Lung (tissue), 12 donors: ENCODE data around the gene SLC43A3. TPM values are rescaled to one million over a fixed set of nuclear protein-coding genes. Genes with fewer than 3 reads are reported as not detected.

ENCODE experiments used
- ATAC-seq: fragments of 200-7000 bp; cut with Tn5 transposase; one replicate; pipeline ENCODE4 v1.9.1; 2020; ENCODE audit warnings: moderate number of reproducible peaks; ENCODE audit not compliant: insufficient read depth, low FRiP score
- DNase-seq, 3 donors: peaks; one replicate each; pipeline ENCODE4 v3.0.0-alpha.2; 2013 to 2017
- H3K27ac ChIP-seq, 2 donors: one replicate each; pipeline ENCODE4 v1.5.1; 2013; ENCODE audit warnings: mild to moderate bottlenecking in 2 of 2, moderate library complexity in 2 of 2, control low read depth in 1 of 2, inconsistent platforms in 1 of 2, low read depth in 1 of 2, low read length in 1 of 2
- H3K27me3 ChIP-seq, 3 donors: one replicate each; pipeline ENCODE4 v1.5.1; 2013; ENCODE audit warnings: low read length in 2 of 3; ENCODE audit not compliant: control insufficient read depth in 3 of 3, insufficient read depth in 3 of 3
- H3K36me3 ChIP-seq, 4 donors: one replicate each; pipeline ENCODE4 v1.5.1; 2013; ENCODE audit warnings: low read length in 4 of 4, mild to moderate bottlenecking in 1 of 4, moderate library complexity in 1 of 4; ENCODE audit not compliant: control insufficient read depth in 4 of 4, insufficient read depth in 4 of 4
- H3K4me1 ChIP-seq, 5 donors: one replicate each; pipeline ENCODE4 v1.5.1; 2013; ENCODE audit warnings: low read length in 5 of 5, mild to moderate bottlenecking in 2 of 5, moderate library complexity in 1 of 5; ENCODE audit not compliant: control insufficient read depth in 5 of 5, insufficient read depth in 5 of 5
- H3K4me3 ChIP-seq: one replicate; pipeline ENCODE4 v1.5.1; 2013; ENCODE audit warnings: mild to moderate bottlenecking, control low read depth, moderate library complexity
- H3K9ac ChIP-seq, 2 donors: one replicate each; pipeline ENCODE4 v1.5.1; 2013; ENCODE audit warnings: low read length in 2 of 2, control low read depth in 1 of 2; ENCODE audit not compliant: insufficient read depth in 1 of 2
- H3K9me3 ChIP-seq, 4 donors: one replicate each; pipeline ENCODE4 v1.5.1; 2013; ENCODE audit warnings: low read length in 3 of 4, mild to moderate bottlenecking in 1 of 4, moderate library complexity in 1 of 4; ENCODE audit not compliant: control insufficient read depth in 4 of 4, insufficient read depth in 3 of 4
- WGBS, 2 donors: extraction: QIAGEN DNeasy Blood & Tissue Kit; methylation state at CpG; one replicate each; pipeline ENCODE4 v1.1.7; 2013; 5-methylcytosine and 5-hydroxymethylcytosine counted together
- polyA plus RNA-seq, 2 donors: library from polyadenylated mRNA; stranded (reverse); fragments of 200-250 nt; gene quantifications; one replicate each; pipeline ENCODE4 v1.2.1, GENCODE V29; 2013
- total RNA-seq, 2 donors: library from RNA; depleted of rRNA in 1 of 2; stranded (reverse); fragments of >200 nt in 1 of 2; gene quantifications; one replicate each; pipeline ENCODE4 v1.2.1, GENCODE V29; 2014 to 2021
- TF ChIP-seq, protein P1 (sequence below): IDR thresholded peaks from 2 replicates; pipeline ENCODE4 v1.5.1; 2012; ENCODE audit warnings: mild to moderate bottlenecking; ENCODE audit errors: control extremely low read depth, extremely low read depth
- donor health status: control.
- donor health status: control.
- donor health status: Bipolar disorder and iron deficiency.
- donor health status: healthy.
- donor health status: DM: yes; HTN: yes; CAD: no.

SLC43A3 gene
- total and polyA plus RNA-seq, 4 donors = 23.3 to 155 (median 105) TPM

DNA sequence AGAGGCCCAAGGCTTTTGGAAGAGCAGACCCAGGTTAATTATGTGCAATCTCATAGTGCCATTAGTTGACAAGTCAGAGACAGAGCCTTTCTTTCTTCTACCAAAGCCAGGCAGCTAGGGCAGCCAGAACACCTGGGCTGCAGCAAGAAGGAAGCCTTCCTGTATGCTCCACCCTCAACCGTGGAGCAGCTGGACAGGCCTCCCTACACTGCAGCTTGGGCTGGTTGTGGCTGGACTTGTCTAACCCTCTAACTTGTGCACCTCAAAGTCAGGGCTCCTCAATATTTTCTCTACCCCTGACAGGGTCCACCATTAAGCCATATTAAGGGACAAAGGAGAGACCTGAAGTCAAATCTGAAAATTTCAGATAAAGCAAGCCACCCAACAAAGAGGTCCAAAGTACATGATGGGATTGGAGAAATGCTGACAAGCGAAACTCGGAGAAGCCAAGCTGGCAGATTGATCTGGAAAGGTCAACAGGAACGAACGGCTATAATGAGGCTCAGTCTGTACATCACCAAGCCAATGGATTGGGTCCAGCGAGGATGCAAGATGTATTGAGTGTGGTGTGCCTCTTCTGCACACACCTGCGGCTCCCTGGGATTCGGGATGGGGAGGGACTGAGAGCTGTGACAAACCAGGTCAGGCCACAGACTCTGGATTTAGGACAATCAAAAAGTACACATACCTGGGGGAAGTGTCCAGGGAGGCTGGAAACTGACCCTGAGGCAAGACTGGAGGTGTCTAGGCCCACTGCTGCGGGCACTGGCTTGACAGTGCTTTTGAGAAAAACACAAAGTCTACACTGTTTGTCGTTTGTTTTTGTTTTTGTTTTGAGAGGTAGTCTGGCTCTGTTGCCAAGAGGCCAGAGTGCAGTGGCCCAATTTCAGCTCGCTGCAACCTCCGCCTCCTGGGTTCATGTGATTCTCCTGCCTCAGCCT is 11.7 kb upstream of the SLC43A3 start:
- Histone ChIP-seq H3K27me3 (no peaks in the 10 kb centered on the region), H3K9ac (no peak overlapping the region), H3K36me3 (no peaks in the 10 kb centered on the region), H3K4me3 (no peak overlapping the region), H3K4me1 (peaks cover 0 to 15% (median 12%) of the 10 kb centered on the region in 5 donors), H3K27ac (no peak overlapping the region), H3K9me3 (no peaks in the 10 kb centered on the region)
- WGBS, 2 donors = 90 to 94% methylated on average over 12 of the region's 12 CpGs
- TF ChIP-seq, protein P1, sequence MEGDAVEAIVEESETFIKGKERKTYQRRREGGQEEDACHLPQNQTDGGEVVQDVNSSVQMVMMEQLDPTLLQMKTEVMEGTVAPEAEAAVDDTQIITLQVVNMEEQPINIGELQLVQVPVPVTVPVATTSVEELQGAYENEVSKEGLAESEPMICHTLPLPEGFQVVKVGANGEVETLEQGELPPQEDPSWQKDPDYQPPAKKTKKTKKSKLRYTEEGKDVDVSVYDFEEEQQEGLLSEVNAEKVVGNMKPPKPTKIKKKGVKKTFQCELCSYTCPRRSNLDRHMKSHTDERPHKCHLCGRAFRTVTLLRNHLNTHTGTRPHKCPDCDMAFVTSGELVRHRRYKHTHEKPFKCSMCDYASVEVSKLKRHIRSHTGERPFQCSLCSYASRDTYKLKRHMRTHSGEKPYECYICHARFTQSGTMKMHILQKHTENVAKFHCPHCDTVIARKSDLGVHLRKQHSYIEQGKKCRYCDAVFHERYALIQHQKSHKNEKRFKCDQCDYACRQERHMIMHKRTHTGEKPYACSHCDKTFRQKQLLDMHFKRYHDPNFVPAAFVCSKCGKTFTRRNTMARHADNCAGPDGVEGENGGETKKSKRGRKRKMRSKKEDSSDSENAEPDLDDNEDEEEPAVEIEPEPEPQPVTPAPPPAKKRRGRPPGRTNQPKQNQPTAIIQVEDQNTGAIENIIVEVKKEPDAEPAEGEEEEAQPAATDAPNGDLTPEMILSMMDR = no peak
- ATAC-seq (no peak), DNase-seq (no peak)

DNA sequence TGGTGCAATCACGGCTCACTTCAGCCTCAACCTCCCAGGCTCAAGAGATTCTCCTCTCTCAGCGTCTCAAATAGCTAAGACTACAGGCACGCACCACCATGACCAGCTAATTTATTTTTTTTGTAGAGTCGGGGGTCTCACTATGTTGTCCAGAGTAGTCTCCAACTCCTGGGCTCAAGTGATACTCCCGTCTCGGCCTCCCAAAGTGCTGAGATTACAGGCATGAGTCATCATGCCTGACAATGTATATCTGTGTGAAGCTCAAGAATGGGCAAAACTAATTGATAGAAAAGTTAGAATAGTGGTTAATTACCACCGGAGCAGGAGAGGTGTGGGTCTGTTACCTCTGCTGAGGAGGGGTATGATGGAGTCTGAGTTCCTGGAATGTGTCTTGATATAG is 9.1 kb upstream of the SLC43A3 start:
- Histone ChIP-seq H3K9ac (no peak overlapping the region), H3K4me3 (no peak overlapping the region), H3K36me3 (no peaks in the 10 kb centered on the region), H3K27me3 (no peaks in the 10 kb centered on the region), H3K27ac (no peak overlapping the region), H3K9me3 (no peaks in the 10 kb centered on the region), H3K4me1 (peaks cover 0 to 15% (median 14%) of the 10 kb centered on the region in 5 donors)
- ATAC-seq (no peak), DNase-seq (no peak)
- WGBS, 2 donors = 86 to 90% methylated on average over 7 of the region's 7 CpGs
- TF ChIP-seq, protein P1 = no peak

DNA sequence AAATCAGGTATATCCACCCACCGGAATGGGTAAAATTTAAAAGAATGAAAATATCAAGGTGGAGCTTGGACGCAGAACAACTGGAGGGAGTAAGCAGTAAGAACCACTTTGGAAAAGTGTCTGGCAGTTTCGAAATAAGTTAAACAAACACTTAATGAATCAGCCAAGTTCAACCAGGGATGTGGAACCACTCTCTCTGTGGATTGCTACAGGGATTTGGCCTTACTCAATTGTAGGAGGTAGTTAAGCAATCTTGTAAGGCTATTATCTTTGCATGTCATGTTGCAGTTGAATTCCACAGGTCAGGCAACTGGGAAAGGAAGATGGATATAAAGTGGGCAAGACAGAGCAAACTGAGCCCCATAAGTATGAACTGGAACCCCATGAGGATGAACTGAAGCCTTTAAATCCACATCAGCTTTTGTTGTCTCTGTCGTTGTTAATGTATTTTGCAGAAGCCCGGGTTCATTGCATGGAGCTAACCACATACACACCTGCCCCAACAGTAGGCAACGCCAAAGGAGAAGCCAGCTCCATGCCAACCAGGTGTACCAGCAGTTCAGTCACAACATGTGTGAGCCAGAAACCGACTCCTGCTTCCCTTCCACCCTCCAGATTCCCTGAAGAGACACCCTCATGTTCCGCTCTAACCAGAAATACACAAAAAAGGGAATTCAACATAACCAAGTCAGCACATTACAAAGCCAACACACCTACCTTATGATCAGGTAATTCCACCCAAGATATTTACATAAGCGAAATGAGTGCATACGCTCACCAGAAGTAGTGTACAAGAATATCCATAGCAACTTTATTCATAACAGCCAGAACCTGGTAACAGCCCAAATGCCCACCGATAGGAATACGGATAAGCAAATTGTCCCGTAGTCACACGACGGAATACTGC is 8.0 kb upstream of the SLC43A3 start:
- peaks cover 0 to 15% (median 14%) of the 10 kb centered on the region in 5 donors for H3K4me1 ChIP-seq
- no peak overlapping the region for H3K4me3 ChIP-seq
- TF ChIP-seq, protein P1 = no peak
- no peaks in the 10 kb centered on the region for H3K27me3 ChIP-seq
- no peaks in the 10 kb centered on the region for H3K36me3 ChIP-seq
- DNase-seq = peak; percentile 30 to 96 (median 91)
- no peaks in the 10 kb centered on the region for H3K9me3 ChIP-seq
- ATAC-seq = peak; percentile 67
- H3K27ac ChIP-seq = peak overlapping the region in 1 of 2 donors; percentile 88
- peak overlapping the region in 1 of 2 donors; percentile 8 for H3K9ac ChIP-seq
- WGBS, 2 donors = 47 to 59% methylated on average over 15 of the region's 15 CpGs
